ENCODE results near the gene PTPRE.

- TF ChIP-seq SPI1 (IDR thresholded peaks at IDR 0.05; ENCODE audit: low read depth, low read length): no peak
- no peak for TF ChIP-seq TAF1 (IDR thresholded peaks at IDR 0.05; ENCODE audit: low read depth, low read length)
- no peak for TF ChIP-seq POLR2A (IDR thresholded peaks at IDR 0.05; ENCODE audit: low read depth, low read length)
Measured at GRCh38 chr10:127971963-127972615, 65.2 kb downstream of the PTPRE start.
